HepG2 (cell line): ENCODE results near the gene IP6K3. TPM values are rescaled to one million over a fixed set of nuclear protein-coding genes. Genes with fewer than 3 reads are reported as not detected.

Experiments
- SOX5 ChIP-seq: IDR thresholded peaks from 2 replicates; pipeline ENCODE4 v1.6.1; 2016; ENCODE audit warnings: borderline replicate concordance
- SRSF1 ChIP-seq: fragments of 200-400 bp; formaldehyde crosslinking; optimal IDR thresholded peaks from 2 replicates; pipeline ENCODE3; 2017; ENCODE audit warnings: mild to moderate bottlenecking, low read depth, low read length, moderate library complexity
- ZNF496 ChIP-seq: sonication (generic); formaldehyde crosslinking; IDR thresholded peaks from 2 replicates; pipeline ENCODE4 v1.8.1; 2023; ENCODE audit warnings: mild to moderate bottlenecking, moderate library complexity, missing genetic modification reagents; ENCODE audit not compliant: insufficient replicate concordance
- ZNF7 ChIP-seq: IDR thresholded peaks from 2 replicates; pipeline ENCODE4 v1.6.1; 2016; ENCODE audit warnings: missing biosample characterization, missing genetic modification reagents
- polyA plus RNA-seq, 8 experiments: library from polyadenylated mRNA; depleted of rRNA in 3 of 8; stranded (reverse) in 7 of 8; unstranded in 1 of 8; fragments of >200 nt; fragmentation: Illumina TruSeq in 4 of 8; extraction: Trizol in 4 of 8; gene quantifications; 2 replicates each; pipeline versions ENCODE4 v1.2.1 to v1.2.3, GENCODE V29; 2011 to 2016; ENCODE audit warnings: low read depth in 4 of 8, missing spikeins in 1 of 8, mixed read lengths in 1 of 8; ENCODE audit not compliant: insufficient read depth in 1 of 8
- total RNA-seq, 5 experiments: library from RNA; depleted of rRNA; stranded (reverse); fragments of >200 nt; fragmentation: Illumina TruSeq; extraction: Trizol; gene quantifications; 2 replicates each; pipeline ENCODE4 v1.2.3, GENCODE V29; 2016; ENCODE audit warnings: low read depth in 1 of 5
- TF ChIP-seq, protein P1 (sequence below), 2 experiments: fragments of 450-650 bp in 1 of 2; sonication (generic) in 1 of 2; formaldehyde crosslinking in 1 of 2; IDR thresholded peaks; 2 replicates each; pipeline versions ENCODE4 v1.6.1 to v1.8.0; 2016 to 2022; ENCODE audit warnings: antibody characterized with exemption in 1 of 2, mild to moderate bottlenecking in 1 of 2, missing genetic modification reagents in 1 of 2
- TF ChIP-seq, protein P2 (sequence below): sonication (generic); formaldehyde crosslinking; IDR thresholded peaks from 2 replicates; pipeline ENCODE4 v1.8.0; 2022; ENCODE audit warnings: mild to moderate bottlenecking, missing genetic modification reagents, moderate library complexity
- TF ChIP-seq, protein P3 (sequence below): IDR thresholded peaks from 2 replicates; pipeline ENCODE4 v1.6.1; 2018; ENCODE audit warnings: missing genetic modification reagents
- TF ChIP-seq, protein P4 (sequence below): sonication (generic); formaldehyde crosslinking; IDR thresholded peaks from 2 replicates; pipeline ENCODE4 v1.5.1; 2020; ENCODE audit warnings: mild to moderate bottlenecking, missing genetic modification reagents
- TF ChIP-seq, protein P5 (sequence below): sonication (generic); formaldehyde crosslinking; IDR thresholded peaks from 2 replicates; pipeline ENCODE4 v1.4.0; 2020; ENCODE audit warnings: missing genetic modification reagents
- TF ChIP-seq, protein P6 (sequence below): sonication (generic); formaldehyde crosslinking; IDR thresholded peaks from 2 replicates; pipeline ENCODE4 v1.5.1; 2020; ENCODE audit warnings: missing genetic modification reagents, mild to moderate bottlenecking, borderline replicate concordance

Gene IP6K3
- total and polyA plus RNA-seq, 2 of the 13 experiments (the other 11 are each of a cell fraction or from before 2014, with no cell fraction given): 0.11 to 0.18 TPM

DNA sequence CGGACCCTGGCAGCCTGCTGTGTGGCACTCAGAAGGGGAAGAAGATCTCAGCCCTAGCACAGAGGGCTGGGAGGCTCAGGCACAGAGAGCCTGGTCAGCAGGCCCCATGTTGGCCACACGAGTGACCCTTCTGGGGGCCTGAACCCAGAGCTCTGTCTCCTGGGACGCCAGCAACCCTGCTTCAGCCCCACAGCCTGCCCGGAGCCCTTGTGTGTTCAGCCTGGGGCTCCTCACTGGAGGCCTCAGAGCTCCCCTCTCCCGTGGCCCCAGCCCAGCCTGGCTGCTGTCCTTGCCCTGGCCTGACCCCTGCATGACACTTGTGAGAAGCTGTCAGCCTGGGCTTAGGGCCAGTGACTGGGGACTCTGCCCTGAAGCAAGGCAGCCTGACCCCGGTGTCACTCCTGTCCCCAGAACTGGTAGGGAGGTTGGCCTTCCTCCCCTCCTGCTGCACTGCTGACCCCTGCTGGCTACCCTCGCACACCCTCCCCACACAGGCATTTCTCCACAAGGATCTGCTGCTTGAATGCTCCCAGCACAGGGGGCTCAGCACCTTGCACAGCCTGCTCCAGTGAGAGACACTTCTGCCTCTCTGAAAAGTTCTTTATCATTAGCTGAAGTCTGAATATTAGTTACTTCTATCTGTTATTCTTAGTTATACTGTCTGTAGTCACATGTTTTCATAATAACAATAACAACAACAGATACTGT lies 15.4 kb upstream of the IP6K3 start (continued):
- TF ChIP-seq, protein P1, sequence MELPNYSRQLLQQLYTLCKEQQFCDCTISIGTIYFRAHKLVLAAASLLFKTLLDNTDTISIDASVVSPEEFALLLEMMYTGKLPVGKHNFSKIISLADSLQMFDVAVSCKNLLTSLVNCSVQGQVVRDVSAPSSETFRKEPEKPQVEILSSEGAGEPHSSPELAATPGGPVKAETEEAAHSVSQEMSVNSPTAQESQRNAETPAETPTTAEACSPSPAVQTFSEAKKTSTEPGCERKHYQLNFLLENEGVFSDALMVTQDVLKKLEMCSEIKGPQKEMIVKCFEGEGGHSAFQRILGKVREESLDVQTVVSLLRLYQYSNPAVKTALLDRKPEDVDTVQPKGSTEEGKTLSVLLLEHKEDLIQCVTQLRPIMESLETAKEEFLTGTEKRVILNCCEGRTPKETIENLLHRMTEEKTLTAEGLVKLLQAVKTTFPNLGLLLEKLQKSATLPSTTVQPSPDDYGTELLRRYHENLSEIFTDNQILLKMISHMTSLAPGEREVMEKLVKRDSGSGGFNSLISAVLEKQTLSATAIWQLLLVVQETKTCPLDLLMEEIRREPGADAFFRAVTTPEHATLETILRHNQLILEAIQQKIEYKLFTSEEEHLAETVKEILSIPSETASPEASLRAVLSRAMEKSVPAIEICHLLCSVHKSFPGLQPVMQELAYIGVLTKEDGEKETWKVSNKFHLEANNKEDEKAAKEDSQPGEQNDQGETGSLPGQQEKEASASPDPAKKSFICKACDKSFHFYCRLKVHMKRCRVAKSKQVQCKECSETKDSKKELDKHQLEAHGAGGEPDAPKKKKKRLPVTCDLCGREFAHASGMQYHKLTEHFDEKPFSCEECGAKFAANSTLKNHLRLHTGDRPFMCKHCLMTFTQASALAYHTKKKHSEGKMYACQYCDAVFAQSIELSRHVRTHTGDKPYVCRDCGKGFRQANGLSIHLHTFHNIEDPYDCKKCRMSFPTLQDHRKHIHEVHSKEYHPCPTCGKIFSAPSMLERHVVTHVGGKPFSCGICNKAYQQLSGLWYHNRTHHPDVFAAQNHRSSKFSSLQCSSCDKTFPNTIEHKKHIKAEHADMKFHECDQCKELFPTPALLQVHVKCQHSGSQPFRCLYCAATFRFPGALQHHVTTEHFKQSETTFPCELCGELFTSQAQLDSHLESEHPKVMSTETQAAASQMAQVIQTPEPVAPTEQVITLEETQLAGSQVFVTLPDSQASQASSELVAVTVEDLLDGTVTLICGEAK (IDR thresholded peaks at IDR 0.05): no peak
- TF ChIP-seq, protein P1 (CRISPR knock-in tag; IDR thresholded peaks at IDR 0.05): no peak; the same call in 1 of the 2 replicates
- TF ChIP-seq SRSF1: no peak
- TF ChIP-seq, protein P2, sequence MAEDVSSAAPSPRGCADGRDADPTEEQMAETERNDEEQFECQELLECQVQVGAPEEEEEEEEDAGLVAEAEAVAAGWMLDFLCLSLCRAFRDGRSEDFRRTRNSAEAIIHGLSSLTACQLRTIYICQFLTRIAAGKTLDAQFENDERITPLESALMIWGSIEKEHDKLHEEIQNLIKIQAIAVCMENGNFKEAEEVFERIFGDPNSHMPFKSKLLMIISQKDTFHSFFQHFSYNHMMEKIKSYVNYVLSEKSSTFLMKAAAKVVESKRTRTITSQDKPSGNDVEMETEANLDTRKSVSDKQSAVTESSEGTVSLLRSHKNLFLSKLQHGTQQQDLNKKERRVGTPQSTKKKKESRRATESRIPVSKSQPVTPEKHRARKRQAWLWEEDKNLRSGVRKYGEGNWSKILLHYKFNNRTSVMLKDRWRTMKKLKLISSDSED (CRISPR knock-in tag): no peak
- TF ChIP-seq, protein P3, sequence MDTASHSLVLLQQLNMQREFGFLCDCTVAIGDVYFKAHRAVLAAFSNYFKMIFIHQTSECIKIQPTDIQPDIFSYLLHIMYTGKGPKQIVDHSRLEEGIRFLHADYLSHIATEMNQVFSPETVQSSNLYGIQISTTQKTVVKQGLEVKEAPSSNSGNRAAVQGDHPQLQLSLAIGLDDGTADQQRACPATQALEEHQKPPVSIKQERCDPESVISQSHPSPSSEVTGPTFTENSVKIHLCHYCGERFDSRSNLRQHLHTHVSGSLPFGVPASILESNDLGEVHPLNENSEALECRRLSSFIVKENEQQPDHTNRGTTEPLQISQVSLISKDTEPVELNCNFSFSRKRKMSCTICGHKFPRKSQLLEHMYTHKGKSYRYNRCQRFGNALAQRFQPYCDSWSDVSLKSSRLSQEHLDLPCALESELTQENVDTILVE (CRISPR knock-in tag): no peak
- no peak for TF ChIP-seq ZNF496 (CRISPR knock-in tag)
- TF ChIP-seq, protein P4, sequence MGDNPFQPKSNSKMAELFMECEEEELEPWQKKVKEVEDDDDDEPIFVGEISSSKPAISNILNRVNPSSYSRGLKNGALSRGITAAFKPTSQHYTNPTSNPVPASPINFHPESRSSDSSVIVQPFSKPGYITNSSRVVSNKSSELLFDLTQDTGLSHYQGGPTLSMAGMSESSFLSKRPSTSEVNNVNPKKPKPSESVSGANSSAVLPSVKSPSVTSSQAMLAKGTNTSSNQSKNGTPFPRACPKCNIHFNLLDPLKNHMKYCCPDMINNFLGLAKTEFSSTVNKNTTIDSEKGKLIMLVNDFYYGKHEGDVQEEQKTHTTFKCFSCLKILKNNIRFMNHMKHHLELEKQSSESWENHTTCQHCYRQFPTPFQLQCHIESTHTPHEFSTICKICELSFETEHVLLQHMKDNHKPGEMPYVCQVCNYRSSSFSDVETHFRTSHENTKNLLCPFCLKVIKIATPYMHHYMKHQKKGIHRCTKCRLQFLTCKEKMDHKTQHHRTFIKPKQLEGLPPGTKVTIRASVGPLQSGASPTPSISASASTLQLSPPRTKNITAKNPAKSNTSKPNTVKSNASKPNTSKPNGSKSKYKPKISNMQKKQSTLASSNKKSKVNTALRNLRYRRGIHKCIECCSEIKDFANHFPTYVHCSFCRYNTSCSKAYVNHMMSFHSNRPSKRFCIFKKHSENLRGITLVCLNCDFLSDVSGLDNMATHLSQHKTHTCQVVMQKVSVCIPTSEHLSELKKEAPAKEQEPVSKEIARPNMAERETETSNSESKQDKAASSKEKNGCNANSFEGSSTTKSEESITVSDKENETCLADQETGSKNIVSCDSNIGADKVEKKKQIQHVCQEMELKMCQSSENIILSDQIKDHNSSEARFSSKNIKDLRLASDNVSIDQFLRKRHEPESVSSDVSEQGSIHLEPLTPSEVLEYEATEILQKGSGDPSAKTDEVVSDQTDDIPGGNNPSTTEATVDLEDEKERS (CRISPR knock-in tag): peak; percentile 94
- TF ChIP-seq, protein P5, sequence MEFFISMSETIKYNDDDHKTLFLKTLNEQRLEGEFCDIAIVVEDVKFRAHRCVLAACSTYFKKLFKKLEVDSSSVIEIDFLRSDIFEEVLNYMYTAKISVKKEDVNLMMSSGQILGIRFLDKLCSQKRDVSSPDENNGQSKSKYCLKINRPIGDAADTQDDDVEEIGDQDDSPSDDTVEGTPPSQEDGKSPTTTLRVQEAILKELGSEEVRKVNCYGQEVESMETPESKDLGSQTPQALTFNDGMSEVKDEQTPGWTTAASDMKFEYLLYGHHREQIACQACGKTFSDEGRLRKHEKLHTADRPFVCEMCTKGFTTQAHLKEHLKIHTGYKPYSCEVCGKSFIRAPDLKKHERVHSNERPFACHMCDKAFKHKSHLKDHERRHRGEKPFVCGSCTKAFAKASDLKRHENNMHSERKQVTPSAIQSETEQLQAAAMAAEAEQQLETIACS (CRISPR knock-in tag): no peak
- no peak for TF ChIP-seq ZNF7
- TF ChIP-seq, protein P6, sequence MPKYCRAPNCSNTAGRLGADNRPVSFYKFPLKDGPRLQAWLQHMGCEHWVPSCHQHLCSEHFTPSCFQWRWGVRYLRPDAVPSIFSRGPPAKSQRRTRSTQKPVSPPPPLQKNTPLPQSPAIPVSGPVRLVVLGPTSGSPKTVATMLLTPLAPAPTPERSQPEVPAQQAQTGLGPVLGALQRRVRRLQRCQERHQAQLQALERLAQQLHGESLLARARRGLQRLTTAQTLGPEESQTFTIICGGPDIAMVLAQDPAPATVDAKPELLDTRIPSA: no peak
- peak; percentile 67; the same call in 1 of the 2 replicates for TF ChIP-seq SOX5 (CRISPR knock-in tag)
